C4-2B (cell line): ENCODE data around the gene DPYSL5.

Source experiments
- CTCF ChIP-seq: fragments of 450-650 bp; conservative IDR thresholded peaks from 2 replicates; pipeline ENCODE4 v1.5.1; 2017; ENCODE audit warnings: mild to moderate bottlenecking
- ZFX ChIP-seq: fragments of 450-650 bp; IDR thresholded peaks from 2 replicates; pipeline ENCODE4 v1.6.1; 2017

- no peak for TF ChIP-seq CTCF
- no peak for TF ChIP-seq ZFX
These were observed 22.7 kb downstream of the DPYSL5 start for GRCh38 chr2:26870585-26871095.
